ENCODE data around the gene PLCL2. TPM values are rescaled to one million over a fixed set of nuclear protein-coding genes. Genes with fewer than 3 reads are reported as not detected.

PLCL2 gene
- total and polyA plus RNA-seq, 10 of the 15 experiments (the other 5 are each of a cell fraction or from before 2014, with no cell fraction given): 7.5 to 37.3 (median 21.7) TPM

GRCh38 chr3:17091910-17092582 is 207.3 kb downstream of the PLCL2 start:
- CTCF ChIA-PET: no interaction called here
- Histone ChIP-seq H3K36me3 (ENCODE audit: control insufficient read depth in 2 of 2, insufficient read depth in 2 of 2, low read length in 1 of 2) (peaks cover 2 to 7% of the 10 kb centered on the region in 2 experiments; a peak in 1 of 4 replicates), H3K4me3 (no peak overlapping the region), H2AFZ (ENCODE audit: control insufficient read depth, low read depth, low read length) (no peak overlapping the region), H3K9ac (ENCODE audit: control insufficient read depth, insufficient read depth, low read length) (no peak overlapping the region), H3K9me3 (replicated peaks; ENCODE audit: control insufficient read depth, insufficient read depth, low read length) (no peaks in the 10 kb centered on the region), H3K27ac (ENCODE audit: control insufficient read depth, insufficient read depth) (no peak overlapping the region), H3K79me2 (ENCODE audit: control insufficient read depth, insufficient read depth, low read length) (no peaks in the 10 kb centered on the region), H3K27me3 (replicated peaks in 1 of 2; ENCODE audit: control insufficient read depth in 2 of 2, insufficient read depth in 2 of 2, low read length in 1 of 2) (no peaks in the 10 kb centered on the region), H3K4me1 (ENCODE audit: control insufficient read depth, insufficient read depth, low read length) (no peaks in the 10 kb centered on the region), H3K4me2 (ENCODE audit: control insufficient read depth, insufficient read depth) (no peak overlapping the region), H4K20me1 (ENCODE audit: control insufficient read depth, insufficient read depth) (no peaks in the 10 kb centered on the region)
- BruUV-seq (replicated peaks): no TSS peak
- DNase-seq (ENCODE audit: low read depth, low spot score) (no peak), ATAC-seq (no peak), FAIRE-seq (no peak)
- SMC1A ChIA-PET (ENCODE audit: uncharacterized antibody, unreplicated experiment): interaction anchor here (0.7 to 1.6 kb wide), 6 partner anchors 10 to 164 kb away, joined by 3 to 4 read pairs (median 4); no protein-coding TSS in a partner anchor
- 75% methylated on average over 6 of the region's 6 CpGs for WGBS (ENCODE audit: insufficient coverage, insufficient replicate concordance, low lambda C conversion rate, missing lambda C conversion rate)
- intact Hi-C loops (cut with micrococcal nuclease; ENCODE audit: unreplicated experiment) (no loop called here), in situ Hi-C loops (cut with MboI) (no loop called here)
- POLR2A ChIA-PET: no interaction called here
- RAD21 ChIA-PET (ENCODE audit: unreplicated experiment): no interaction called here
- TF ChIP-seq RUNX3 (IDR thresholded peaks at IDR 0.05; ENCODE audit: low read length) (no peak), SMC3 (IDR thresholded peaks at IDR 0.05; ENCODE audit: borderline replicate concordance, low read length) (no peak), SKIL (IDR thresholded peaks at IDR 0.05; ENCODE audit: low read depth, poor library complexity, severe bottlenecking) (no peak), ATF7 (IDR thresholded peaks at IDR 0.05; ENCODE audit: low read depth) (no peak), CUX1 (IDR thresholded peaks at IDR 0.05; ENCODE audit: insufficient replicate concordance, low read depth, low read length) (no peak), POLR2AphosphoS5 (IDR thresholded peaks at IDR 0.05; ENCODE audit: low read length) (no peak), CREB1 (IDR thresholded peaks at IDR 0.05; ENCODE audit: low read depth) (no peak), IKZF1 (conservative IDR thresholded peaks at IDR 0.05) (no peak), POU2F2 (IDR thresholded peaks at IDR 0.05; ENCODE audit: borderline replicate concordance, low read depth, low read length) (no peak), CBX3 (IDR thresholded peaks at IDR 0.05; ENCODE audit: borderline replicate concordance, low read depth) (no peak), E4F1 (IDR thresholded peaks at IDR 0.05; ENCODE audit: borderline replicate concordance, partially characterized antibody) (no peak), CBFB (IDR thresholded peaks at IDR 0.05; ENCODE audit: low read depth) (no peak), YBX1 (IDR thresholded peaks at IDR 0.05) (no peak)

Data from GM12878 (cell line).